NCI-H345 (cell line): ENCODE data around the gene ASS1.

Experiments used
- DNase-seq: peaks from one replicate; lab custom pipeline; 2025; lab: John Stamatoyannopoulos, UW

The ASS1 gene

DNA sequence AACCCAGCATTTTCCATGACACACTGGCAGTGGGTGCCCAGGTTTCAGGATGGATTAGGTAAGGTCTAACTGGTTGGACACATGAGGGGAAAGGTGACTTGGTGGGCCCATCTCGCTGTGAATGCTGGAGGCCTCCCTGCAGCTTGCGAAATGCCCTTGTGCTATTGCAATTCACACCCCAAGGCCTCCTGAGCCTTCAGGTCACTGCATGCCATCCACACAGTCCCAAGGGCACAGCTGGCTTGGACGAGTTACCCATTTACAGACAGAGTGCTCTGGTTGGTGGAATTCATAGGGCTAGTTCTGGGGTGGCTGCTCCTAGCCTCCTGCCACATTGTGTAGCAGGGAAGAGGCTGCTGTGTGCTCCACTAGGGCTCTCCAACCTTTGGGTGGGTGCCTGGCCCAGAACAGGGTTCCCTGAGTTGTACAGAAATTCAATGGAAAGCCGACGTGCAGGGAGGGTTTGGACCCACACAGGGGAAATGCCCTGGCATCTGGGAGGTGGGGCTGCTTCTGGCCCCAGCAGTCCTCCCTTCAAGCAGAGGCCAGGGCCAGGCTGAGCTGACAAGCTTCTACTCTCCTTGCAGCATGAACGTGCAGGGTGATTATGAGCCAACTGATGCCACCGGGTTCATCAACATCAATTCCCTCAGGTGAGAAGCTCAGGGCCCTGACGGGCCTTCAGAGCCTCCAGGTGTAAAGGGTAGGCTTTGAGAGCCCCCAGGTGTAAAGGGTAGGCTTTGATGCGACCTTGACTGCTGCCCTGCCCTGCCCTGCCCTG, 54.3 kb downstream of the ASS1 start:
- no peak for DNase-seq

GRCh38 chr9:130499804-130500263, 55.1 kb downstream of the ASS1 start:
- peak; percentile 15 for DNase-seq

DNA sequence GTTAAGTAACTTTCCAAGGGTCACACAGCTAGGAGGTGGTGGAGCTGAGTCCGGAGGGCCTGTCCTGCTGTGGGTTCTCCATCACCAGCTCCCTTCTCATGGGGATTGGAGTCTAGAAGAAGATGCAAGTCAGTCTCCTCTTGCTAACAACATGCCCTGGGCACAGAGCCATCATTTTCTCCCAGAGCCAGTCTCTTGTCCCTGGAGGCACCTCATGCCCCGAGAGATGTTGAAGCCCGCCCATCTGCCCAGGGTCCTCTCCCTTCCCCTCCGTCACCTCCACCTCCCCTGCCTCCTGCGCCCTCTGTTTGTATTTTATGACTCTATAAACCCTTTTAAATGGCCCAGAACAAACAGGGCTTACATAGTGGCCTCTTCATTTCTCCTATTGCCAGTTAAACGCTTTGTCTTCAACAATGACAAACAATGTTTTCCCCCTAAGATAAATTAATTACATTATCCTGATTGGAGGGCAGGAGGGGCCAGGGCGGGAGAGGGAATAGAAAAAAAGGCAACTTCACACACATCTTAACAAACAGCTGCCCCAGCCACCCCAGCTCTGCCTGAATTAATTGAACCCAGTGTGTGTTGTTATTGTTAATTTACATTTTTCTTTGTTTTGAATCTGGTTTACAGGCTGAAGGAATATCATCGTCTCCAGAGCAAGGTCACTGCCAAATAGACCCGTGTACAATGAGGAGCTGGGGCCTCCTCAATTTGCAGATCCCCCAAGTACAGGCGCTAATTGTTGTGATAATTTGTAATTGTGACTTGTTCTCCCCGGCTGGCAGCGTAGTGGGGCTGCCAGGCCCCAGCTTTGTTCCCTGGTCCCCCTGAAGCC, 55.8 kb downstream of the ASS1 start:
- DNase-seq, result peak; percentile 77

DNA sequence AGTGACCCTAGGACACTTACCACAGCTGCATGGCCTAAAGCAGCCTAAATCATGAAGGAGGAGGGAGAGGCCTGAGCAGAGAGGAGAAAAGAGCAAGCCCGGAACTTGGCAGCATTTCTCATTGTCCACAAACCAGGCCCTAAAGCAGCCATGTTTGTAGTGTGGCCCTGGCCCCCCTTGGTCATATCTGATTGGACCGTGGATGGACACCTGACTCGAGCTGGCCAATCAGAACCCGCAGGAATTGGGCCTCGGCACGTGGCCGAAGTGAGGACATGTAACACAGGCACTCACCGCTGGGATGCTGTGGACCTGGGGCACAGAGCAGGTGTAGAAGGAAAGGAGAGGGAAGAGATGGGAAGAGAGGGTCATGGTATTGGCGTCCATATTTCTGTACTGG, 56.9 kb downstream of the ASS1 start:
- no peak for DNase-seq

DNA sequence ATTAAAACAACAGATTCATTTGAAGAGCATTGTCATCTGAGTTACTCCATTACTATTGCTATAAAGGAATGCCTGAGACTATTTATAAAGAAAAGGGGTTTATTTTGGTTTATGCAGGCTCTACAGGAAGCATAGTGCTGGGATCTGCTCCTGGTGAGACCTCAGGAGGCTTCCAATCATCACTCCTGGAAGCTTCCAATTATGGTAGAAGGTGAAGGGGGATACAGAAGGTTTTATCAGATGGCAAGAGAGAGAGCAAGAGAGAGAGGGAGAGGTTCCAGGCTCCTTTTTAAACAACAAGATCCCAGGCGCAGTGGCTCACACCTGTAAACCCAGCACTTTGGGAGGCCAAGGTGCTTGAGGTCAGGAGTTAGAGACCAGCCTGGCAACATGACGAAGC, 63.5 kb downstream of the ASS1 start:
- DNase-seq, result no peak

GRCh38 chr9:130512199-130512598, 67.4 kb downstream of the ASS1 start:
- DNase-seq, result no peak

DNA sequence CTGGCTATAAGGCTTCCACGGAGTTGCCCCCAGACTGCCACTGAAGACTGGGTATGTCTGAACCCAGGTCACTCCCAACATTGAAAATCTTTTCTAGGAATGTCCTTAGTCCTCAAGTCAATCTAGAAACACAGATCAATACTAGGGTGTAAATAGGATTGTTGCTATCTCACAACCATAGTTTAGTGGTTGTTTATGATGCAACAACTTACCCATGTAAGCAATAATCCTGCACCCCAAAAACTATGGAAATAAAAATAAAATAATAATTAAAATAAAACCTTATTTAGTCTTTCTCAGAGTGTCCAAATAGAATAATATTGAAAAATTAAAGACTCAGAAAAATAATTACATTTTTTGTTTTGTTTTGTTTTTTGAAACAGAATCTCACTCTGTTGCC, 68.3 kb downstream of the ASS1 start:
- no peak for DNase-seq

DNA sequence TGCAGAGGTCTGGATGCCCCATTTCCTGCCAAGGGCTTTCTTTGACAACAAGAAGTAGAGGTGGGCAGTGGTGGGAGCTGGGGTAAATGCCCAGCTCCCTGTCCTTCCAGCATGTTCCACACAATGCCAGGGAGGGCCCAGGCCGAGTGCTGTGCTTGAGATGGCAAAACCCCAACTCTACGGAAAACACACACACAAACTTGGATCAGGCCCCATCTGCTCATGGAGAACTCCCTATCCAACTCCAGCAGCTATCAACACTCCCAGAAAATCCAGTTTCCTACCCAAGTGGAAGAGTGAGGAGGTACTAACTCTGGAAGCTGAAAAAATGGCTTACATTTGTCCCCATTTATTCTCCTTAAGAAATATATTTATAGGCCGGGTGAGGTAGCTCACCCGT, 73.5 kb downstream of the ASS1 start:
- no peak for DNase-seq

DNA sequence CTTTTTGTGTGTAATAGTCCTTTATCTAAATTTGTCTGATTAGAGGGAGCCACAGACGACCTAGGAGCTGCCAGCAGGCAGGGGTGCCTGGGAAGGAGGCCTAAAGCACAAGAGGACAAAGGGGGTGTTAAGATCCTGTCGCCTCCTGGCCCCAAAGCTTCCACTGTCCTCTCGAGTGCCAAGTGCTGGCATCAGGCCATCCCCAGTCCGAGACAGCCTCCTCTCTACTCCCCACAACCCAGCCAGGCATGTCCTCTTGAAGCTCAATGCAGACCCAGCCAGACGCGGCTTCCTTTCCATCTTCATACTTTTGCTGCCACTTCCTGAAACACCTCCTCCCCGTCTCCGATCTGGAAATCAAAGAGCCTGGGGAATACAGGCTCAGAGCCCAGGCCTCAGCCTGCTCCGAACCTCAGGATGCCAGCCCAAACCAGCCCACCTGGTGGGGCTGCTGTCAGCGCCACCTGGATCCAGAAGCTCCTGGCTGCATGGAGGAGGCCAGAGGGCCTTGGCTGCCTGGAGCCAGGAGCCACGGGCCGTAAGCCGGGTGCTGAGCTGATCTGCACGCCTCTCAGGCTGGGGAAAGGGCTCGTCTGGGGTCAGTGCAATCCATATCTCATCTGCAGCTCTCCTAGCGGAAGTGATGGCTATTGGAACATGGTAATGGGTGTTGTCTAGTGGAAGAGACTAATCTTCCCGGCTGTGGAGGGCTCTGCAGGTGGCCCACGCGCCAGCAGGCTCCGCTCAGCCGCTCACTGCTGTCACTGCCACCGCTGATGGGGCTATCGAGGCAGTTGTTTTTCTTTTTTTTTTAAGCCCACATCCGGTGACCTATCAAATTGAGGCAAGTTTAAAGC, 74.4 kb downstream of the ASS1 start:
- no peak for DNase-seq

GRCh38 chr9:130519927-130520326, 75.2 kb downstream of the ASS1 start:
- no peak for DNase-seq

- DNase-seq, result no peak
These were observed 77.0 kb downstream of the ASS1 start for GRCh38 chr9:130521715-130522114.

DNA sequence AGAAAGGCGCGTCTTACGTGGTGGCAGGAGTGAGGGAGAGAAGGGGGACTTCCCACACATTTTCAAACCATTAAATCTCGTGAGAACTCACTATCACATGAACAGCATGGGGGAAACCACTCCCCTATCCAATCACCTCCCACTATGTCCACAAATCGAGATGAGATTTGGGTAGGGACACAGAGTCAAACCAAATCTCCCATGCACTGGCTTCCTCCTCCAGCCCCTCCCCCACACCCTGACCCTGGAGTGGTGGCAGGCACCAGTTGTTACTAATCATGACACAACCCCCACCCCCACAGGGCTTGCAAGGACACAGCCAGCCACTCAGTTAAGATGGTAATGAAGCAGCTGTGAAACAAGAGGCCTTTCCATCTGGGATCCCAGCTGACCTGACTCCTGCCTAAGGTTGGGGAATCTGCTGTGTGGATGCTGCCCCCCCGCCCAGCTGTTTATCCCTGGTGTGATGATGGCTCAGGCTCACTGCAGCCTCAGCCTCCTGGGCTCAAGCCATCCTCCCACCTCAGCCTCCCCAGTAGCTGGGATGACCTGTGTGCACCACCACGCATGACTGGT, 77.6 kb downstream of the ASS1 start:
- no peak for DNase-seq

DNA sequence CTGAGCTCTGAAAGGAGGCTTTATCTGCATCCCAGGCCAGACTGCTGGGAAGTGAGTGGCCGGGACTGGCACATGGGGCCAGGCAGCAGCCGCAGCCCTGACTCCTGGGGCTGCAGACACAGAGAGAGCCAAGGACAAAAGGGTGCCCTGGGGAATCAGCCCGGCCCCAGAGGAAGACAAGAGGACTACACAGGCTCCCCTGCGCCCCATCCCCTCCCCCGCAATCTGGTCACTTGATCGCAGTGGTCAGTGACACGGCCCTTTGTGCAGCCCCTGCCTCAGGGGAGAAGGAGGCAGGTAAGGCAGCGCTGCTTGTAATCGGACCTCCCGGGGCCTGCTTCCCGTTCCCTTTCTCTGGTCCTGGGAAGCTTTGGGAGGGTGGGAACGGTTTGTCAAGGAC, 79.2 kb downstream of the ASS1 start:
- no peak for DNase-seq

GRCh38 chr9:130526193-130526853, 81.6 kb downstream of the ASS1 start:
- no peak for DNase-seq

DNA sequence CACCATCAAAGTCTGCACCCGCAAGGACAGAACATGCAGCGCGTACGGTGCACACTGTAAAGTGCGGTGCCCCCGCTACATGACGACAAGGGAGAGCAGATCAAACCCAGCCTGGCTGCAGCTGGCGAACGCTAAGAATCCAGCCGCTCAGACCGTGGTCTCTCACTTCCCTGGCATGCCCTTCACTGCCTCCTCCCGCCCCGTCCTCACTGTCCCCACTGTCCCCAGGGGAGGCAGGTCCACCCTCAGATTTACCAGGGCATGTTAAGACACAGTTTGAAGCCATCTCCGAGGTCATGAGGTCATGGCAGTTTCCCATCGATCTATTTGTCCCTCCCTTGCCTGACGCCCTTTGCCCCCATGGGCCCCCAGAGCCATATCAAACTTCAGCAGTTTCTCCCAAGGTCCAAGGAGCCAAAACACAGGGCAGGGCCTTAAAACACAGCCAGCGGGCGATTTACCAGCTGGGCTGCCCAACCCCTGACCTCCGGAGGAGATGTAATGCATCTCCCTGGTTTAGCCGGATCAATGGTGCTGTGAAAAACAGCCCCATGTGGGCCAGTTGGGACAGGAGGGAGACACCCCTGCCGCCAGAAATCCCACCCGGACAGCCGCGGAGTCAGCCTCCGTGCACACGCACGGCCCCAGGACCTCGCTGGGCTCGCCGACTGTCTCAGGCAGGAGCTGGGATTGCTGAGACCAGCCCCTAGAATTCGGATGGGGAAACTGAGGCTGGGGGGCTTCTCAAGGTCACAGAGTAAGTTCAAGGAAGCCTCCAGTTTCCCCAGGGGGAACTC, 82.3 kb downstream of the ASS1 start:
- no peak for DNase-seq

DNA sequence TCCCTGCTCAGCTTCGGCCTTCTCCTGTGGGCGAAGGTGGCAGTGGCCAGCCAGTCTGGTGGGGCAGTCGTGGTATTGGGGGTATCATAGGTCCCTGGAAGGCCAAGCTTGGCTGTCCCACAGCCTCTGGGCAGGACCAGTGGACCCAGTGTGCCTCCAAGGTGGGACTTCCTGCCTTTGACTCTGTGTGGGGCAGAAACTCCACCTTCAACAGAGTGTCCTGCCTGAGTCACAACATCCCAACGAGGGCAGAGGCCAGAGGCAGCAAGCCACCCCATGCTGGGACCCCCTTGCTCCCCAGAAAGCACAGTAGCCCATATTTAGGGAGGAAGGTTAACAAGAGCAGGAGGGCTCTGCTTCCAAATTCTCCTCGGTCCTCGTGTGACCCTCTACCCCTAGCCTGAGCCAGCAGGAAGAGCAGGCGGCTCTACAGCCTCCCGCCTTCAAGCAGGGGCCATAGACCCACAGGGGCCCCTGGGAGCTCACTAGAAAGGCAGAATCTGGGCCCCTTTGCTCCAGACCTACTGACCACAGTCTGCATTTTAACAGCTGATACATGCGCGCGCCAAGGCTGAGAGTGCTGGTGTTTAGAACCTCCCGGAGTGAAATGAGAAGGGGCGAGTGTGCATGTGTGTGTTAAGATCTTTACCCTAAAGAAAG, 83.0 kb downstream of the ASS1 start:
- DNase-seq, result no peak

DNA sequence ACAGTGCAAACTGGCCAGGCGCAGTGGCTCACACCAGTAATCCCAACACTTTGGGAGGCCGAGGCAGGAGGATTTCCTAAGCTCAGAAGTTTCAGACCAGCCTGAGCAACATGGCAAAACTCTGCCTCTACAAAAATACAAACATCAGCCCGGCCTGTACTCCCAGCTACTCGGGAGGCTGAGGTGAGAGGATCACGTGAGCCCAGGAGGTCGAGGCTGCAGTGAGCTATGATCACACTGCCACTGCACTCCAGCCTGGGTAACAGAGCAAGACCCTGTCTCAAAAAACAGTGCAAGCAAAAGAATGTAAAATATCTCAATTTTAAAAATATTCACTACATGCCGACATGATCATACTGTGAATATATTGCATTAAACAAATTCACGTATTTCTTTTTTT, 83.9 kb downstream of the ASS1 start:
- no peak for DNase-seq

DNA sequence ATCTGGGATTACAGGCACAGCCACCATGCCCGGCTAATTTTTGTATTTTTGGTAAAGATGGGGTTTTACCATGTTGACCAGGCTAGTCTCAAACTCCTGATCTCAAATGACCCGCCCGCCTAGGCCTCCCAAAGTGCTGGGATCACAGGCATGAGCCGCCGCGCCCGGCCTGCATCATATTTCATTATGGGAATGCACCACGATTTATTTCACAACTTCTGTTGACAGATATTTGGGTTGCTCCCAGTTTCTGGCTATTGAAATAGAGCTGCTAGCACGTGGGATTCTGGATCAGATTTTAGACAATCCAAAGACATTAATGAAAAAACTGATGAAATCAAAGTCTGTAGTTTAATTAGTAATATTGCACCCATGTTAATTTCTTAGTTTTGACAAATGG, 86.2 kb downstream of the ASS1 start:
- DNase-seq, result no peak

DNA sequence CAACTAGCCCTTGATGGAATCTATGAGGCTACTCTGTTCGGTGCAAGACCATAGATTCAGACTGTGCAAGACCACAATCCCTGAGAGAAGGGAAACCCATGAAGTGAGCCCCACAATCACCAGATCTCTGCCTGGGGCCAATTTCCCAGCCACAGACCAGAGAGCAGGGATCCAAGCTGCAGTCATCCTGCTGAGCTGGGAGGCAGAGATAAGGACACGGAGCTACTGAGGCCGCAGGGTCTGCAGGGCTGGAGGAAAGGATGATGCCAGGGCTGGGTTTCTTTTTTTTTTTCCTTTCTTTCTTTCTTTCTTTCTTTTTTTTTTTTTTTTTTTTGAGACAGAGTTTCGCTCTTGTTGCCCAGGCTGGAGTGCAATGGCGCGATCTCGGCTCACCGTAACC, 86.9 kb downstream of the ASS1 start:
- DNase-seq, result no peak

DNA sequence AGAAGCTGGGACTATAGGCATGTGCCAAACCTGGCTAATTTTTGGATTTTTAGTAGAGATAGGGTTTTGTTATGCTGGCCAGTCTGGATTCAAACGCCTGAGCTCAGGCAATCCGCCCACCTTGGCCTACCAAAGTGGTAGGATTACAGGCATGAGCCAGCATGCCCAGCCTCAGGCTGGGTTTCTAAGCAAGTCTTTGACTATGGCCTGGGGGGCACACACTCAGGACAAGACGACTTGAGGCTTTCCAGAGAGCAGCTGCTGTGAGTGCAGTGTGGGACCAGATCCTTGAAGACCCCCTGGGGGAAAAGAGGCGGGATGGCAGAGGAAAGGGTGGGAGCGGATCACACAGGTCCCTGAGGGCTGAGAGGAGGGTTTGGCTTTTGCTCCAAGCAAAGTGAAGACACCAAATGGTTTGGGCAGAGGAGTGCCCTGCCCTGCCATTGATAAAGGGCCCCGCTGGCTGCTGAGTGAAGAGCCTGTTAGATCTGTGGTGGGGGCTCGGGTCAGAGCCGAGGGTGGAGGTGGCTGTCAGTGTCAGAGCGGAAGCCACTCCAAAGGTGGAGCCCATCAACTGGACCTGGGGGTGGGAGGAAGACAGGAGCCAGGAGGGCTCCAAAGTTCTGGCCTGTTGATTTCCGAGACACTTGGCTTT, 87.8 kb downstream of the ASS1 start:
- DNase-seq, result no peak
